CD4-positive, alpha-beta memory T cell (primary cell): ENCODE measurements around the gene LRPAP1. TPM values are rescaled to one million over a fixed set of nuclear protein-coding genes. Genes with fewer than 3 reads are reported as not detected.
A peak's percentile ranks its signal among the peaks of the same experiment; 100 is the strongest.

Source experiments
- CTCF ChIA-PET: fragments of 350-600 bp; sonication (Branson Sonifier 250); formaldehyde crosslinking; loops from one replicate; lab custom pipeline; 2021; ENCODE audit warnings: inconsistent platforms; ENCODE audit not compliant: partially characterized antibody; lab: Charles Lee
- POLR2A ChIA-PET: fragments of 350-600 bp; sonication (Branson Sonifier 250); formaldehyde crosslinking; loops from one replicate; lab custom pipeline; 2021; ENCODE audit not compliant: partially characterized antibody; lab: Charles Lee
- DNase-seq, 5 donors: peaks; one replicate each; pipeline versions ENCODE4 v3.0.0 to v3.0.0-alpha.2; 2020 to 2022; ENCODE audit warnings: mixed read lengths in 1 of 5
- H3K27ac ChIP-seq: one replicate; pipeline ENCODE4 v1.7.0; 2013; ENCODE audit warnings: low read depth, low read length
- H3K27me3 ChIP-seq: 2 replicates; pipeline ENCODE4 v1.7.0; 2013; ENCODE audit warnings: mild to moderate bottlenecking, low read length, moderate library complexity; ENCODE audit not compliant: insufficient read depth
- H3K36me3 ChIP-seq: 2 replicates; pipeline ENCODE4 v1.7.0; 2013; ENCODE audit warnings: mild to moderate bottlenecking, low read length, moderate library complexity; ENCODE audit not compliant: insufficient read depth
- H3K4me1 ChIP-seq: 2 replicates; pipeline ENCODE4 v1.7.0; 2013; ENCODE audit warnings: mild to moderate bottlenecking, low read length, moderate library complexity; ENCODE audit not compliant: insufficient read depth
- H3K4me3 ChIP-seq, 2 donors: one replicate each; pipeline ENCODE4 v1.7.0; 2013; ENCODE audit warnings: low read length in 2 of 2, mild to moderate bottlenecking in 1 of 2
- H3K9me3 ChIP-seq, 2 donors: one replicate each; pipeline ENCODE4 v1.7.0; 2013; ENCODE audit warnings: low read length in 2 of 2, control low read depth in 1 of 2; ENCODE audit not compliant: control insufficient read depth in 1 of 2
- H3K27ac Mint-ChIP-seq, 7 donors: one replicate each; pipeline ENCODE4 v1.8.0; 2020 to 2021; ENCODE audit warnings: mixed read lengths in 7 of 7, mild to moderate bottlenecking in 6 of 7, inconsistent platforms in 3 of 7, moderate library complexity in 3 of 7
- H3K27me3 Mint-ChIP-seq, 2 donors: one replicate each; pipeline ENCODE4 v1.8.0; 2020 to 2021; ENCODE audit warnings: mixed read lengths in 2 of 2
- H3K36me3 Mint-ChIP-seq, 2 donors: one replicate each; pipeline ENCODE4 v1.8.0; 2020 to 2021; ENCODE audit warnings: mixed read lengths in 2 of 2, inconsistent platforms in 1 of 2, mild to moderate bottlenecking in 1 of 2
- H3K4me1 Mint-ChIP-seq, 4 donors: one replicate each; pipeline ENCODE4 v1.8.0; 2020 to 2021; ENCODE audit warnings: mixed read lengths in 4 of 4, mild to moderate bottlenecking in 1 of 4
- H3K4me3 Mint-ChIP-seq, 8 donors: one replicate each; pipeline ENCODE4 v1.8.0; 2020 to 2021; ENCODE audit warnings: mixed read lengths in 8 of 8, mild to moderate bottlenecking in 7 of 8, moderate library complexity in 6 of 8, inconsistent platforms in 3 of 8
- H3K9me3 Mint-ChIP-seq, 8 donors: one replicate each; pipeline ENCODE4 v1.8.0; 2020 to 2021; ENCODE audit warnings: mixed read lengths in 8 of 8, mild to moderate bottlenecking in 5 of 8, inconsistent platforms in 3 of 8, moderate library complexity in 1 of 8
- intact Hi-C: fragments of 100-400 bp; cut with micrococcal nuclease; formaldehyde crosslinking; loops from one replicate; pipeline ENCODE4 v1.15.1; 2023
- polyA plus RNA-seq, 2 donors: library from polyadenylated mRNA; unstranded; fragments of 300-500 nt; fragmentation: Illumina TruSeq; gene quantifications; one replicate each; pipeline ENCODE4 v1.2.3, GENCODE V29; 2021
- total RNA-seq, 2 experiments: library from RNA; stranded (reverse); gene quantifications; one replicate each; pipeline ENCODE4 v1.2.3, GENCODE V29; 2021

The LRPAP1 gene
- total and polyA plus RNA-seq, 4 experiments from 2014 or later, result 84.7 to 122 (median 91.1) TPM

DNA sequence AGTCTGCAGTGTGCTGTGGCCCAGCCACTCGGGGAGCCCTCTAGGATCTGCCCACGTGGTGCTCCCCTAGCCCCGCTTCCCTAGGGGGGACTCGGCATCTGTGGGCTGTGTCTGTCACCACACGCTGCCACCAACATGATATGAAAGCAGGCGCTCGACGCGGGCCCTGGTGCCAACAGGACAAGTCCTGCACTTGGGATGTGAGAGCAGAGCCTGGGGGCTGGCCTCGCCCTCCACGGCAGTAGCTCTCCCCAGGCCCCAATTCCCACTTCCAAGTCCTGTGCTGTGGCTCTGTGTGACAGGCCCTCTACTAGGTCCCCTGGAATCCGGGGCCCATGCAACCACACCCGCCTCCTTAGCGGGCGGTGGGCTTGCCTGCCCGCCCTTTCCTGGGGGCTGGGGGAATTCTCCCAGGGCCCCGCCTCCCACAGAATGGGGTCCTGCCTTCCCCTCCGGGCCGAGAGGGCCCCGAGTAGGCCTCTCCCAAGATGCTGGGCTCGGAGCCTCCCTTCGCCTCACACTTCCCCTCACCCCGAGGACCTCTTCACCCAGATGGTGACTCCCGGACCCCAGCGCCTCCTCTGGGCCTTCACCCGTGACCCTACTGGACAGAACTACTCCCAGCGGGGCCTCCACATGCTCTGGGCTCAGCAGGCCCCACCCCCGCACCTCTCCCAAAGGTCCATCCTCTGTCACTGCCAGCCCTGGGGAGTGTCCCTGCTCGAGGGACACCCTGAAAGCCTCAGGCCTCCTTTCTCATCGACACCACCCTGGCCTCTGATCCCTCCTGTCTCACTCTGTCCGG, 11.2 kb downstream of the LRPAP1 start:
- intact Hi-C loops, result no loop called here
- no peak overlapping the region for H3K4me3 Mint-ChIP-seq

DNA sequence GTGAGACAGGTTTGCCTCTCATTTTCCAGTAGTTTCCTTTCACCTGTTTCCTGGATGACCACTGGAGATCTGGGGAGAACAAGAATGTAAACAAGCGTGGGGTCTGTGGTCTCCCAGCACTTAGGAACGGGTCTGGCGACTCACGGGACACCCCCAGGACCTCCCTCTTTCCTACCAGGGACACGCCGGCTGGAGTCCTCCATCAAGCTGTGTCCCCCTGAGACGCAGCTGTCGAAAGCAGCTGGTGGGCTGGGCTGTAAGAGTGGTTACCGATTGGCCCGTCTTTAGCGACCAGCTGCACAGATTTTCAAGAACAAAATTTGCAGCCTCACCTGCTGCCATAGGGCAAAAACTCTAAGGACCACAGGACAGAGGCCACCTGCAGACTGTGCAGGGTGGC, 11.9 kb downstream of the LRPAP1 start:
- H3K4me3 ChIP-seq, result no peak overlapping the region
- no peaks in the 10 kb centered on the region for H3K9me3 ChIP-seq
- Mint-ChIP-seq H3K4me3 (no peak overlapping the region), H3K27ac (peak overlapping the region in 1 of 7 donors; percentile 12), H3K9me3 (peaks cover 0 to 3% (median 0%) of the 10 kb centered on the region in 8 donors), H3K27me3 (no peaks in the 10 kb centered on the region), H3K4me1 (peaks cover 0 to 1% (median 0%) of the 10 kb centered on the region in 4 donors), H3K36me3 (peaks cover 33 to 67% of the 10 kb centered on the region in 2 donors)
- no peaks in the 10 kb centered on the region for H3K27me3 ChIP-seq
- peaks cover 74% of the 10 kb centered on the region for H3K36me3 ChIP-seq
- ChIA-PET CTCF (no interaction called here), POLR2A (no interaction called here)
- DNase-seq, result peak in 1 of 5 donors; percentile 16
- no peaks in the 10 kb centered on the region for H3K4me1 ChIP-seq
- intact Hi-C loops, result no loop called here
- no peak overlapping the region for H3K27ac ChIP-seq

More for the DNA sequence above, 11.2 kb downstream of the LRPAP1 start:
- ChIA-PET POLR2A (no interaction called here), CTCF (interaction anchor here (1.2 kb wide), 1 partner anchor 40 kb away, joined by 3 read pairs; no protein-coding TSS in a partner anchor)
- Histone ChIP-seq H3K27me3 (no peaks in the 10 kb centered on the region), H3K4me3 (no peak overlapping the region), H3K4me1 (no peaks in the 10 kb centered on the region), H3K9me3 (no peaks in the 10 kb centered on the region), H3K36me3 (peaks cover 69% of the 10 kb centered on the region), H3K27ac (no peak overlapping the region)
- DNase-seq, result peak in 1 of 5 donors; percentile 29
- H3K4me1 Mint-ChIP-seq, result peaks cover 0 to 3% (median 0%) of the 10 kb centered on the region in 4 donors
- no peak overlapping the region for H3K27ac Mint-ChIP-seq
- no peaks in the 10 kb centered on the region for H3K27me3 Mint-ChIP-seq
- peaks cover 0 to 3% (median 0%) of the 10 kb centered on the region in 8 donors for H3K9me3 Mint-ChIP-seq
- H3K36me3 Mint-ChIP-seq, result peaks cover 30 to 61% of the 10 kb centered on the region in 2 donors

DNA sequence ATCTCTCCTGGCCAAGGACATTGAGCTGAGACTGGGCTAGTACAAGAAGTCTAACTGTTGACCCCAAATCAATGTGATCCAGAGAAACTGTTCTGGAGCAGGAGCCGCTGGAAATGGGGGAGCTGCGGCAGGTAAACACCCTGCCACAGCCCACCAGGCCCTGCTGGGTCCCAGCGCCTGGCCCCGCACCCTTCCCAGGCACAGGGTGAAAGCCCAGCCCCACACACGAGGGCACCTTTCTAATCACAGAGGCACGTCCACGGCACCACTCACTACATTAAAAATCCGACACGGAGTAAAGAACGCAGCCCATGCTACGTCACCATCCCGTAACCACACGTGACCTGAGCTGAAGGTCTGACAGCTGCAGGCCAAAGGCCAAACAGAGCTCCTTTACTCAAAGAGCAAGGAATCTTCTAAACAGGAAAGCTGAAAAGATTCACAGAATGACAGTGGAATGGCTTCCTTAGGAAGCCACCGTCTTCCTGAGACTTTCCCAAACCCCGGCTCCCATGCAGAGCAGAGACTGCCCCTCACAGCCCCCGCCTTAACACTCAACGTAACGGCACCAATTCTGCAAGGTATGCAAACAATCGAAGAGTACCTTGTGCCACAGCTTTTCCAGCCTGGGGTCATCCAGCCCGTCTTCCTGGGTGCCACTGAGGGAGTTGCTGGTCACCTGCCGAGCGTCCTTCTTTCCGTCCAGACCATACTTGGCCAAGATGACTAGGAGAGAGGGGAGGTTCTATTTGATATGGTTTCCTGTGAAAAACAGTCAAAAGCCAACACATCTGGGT, 12.6 kb downstream of the LRPAP1 start:
- ChIA-PET CTCF (no interaction called here), POLR2A (no interaction called here)
- no peak overlapping the region for H3K4me3 Mint-ChIP-seq
- H3K27me3 Mint-ChIP-seq, result no peaks in the 10 kb centered on the region
- Histone ChIP-seq H3K9me3 (no peaks in the 10 kb centered on the region), H3K27ac (no peak overlapping the region), H3K36me3 (peaks cover 71% of the 10 kb centered on the region), H3K4me3 (no peak overlapping the region), H3K4me1 (no peaks in the 10 kb centered on the region), H3K27me3 (no peaks in the 10 kb centered on the region)
- intact Hi-C loops, result no loop called here
- peak overlapping the region in 1 of 7 donors; percentile 25 for H3K27ac Mint-ChIP-seq
- DNase-seq, result peak in 1 of 5 donors; percentile 18
- peaks cover 0 to under 1% (median 0%) of the 10 kb centered on the region in 8 donors for H3K9me3 Mint-ChIP-seq
- peaks cover 34 to 66% of the 10 kb centered on the region in 2 donors for H3K36me3 Mint-ChIP-seq
- no peaks in the 10 kb centered on the region for H3K4me1 Mint-ChIP-seq

DNA sequence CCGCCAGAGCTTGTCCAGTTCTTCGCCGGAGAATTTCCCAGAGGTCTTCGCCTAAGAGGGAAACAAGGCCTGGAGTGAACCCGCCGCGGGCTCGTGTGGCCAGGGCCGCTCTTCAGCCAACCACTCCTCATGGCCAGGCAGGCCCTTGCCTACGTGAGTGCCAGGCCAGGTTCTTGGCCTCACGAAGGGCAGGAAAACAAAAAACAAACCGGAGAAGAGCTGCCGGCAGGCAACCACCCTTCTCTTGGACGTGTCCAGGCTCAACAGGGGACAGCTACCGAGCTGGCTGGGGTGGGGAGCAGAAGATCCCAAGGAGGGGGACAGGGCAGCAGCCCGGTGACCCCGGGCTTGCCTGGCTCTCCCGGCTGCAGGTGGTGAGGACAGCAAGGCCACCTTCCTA, 13.3 kb downstream of the LRPAP1 start:
- H3K27ac Mint-ChIP-seq, result no peak overlapping the region
- no peaks in the 10 kb centered on the region for H3K27me3 ChIP-seq

GRCh38 chr4:3518511-3518880, 13.7 kb downstream of the LRPAP1 start:
- Mint-ChIP-seq H3K4me3 (no peak overlapping the region), H3K9me3 (no peaks in the 10 kb centered on the region), H3K36me3 (peaks cover 43 to 64% of the 10 kb centered on the region in 2 donors), H3K27ac (no peak overlapping the region), H3K27me3 (no peaks in the 10 kb centered on the region), H3K4me1 (no peaks in the 10 kb centered on the region)
- Histone ChIP-seq H3K9me3 (no peaks in the 10 kb centered on the region), H3K36me3 (peaks cover 65% of the 10 kb centered on the region), H3K27ac (no peak overlapping the region), H3K27me3 (no peaks in the 10 kb centered on the region), H3K4me1 (no peaks in the 10 kb centered on the region), H3K4me3 (no peak overlapping the region)
- ChIA-PET CTCF (no interaction called here), POLR2A (no interaction called here)
- intact Hi-C loops, result no loop called here
- peak in 1 of 5 donors; percentile 10 for DNase-seq

More for the DNA sequence above, 13.3 kb downstream of the LRPAP1 start:
- Mint-ChIP-seq H3K4me3 (no peak overlapping the region), H3K36me3 (peaks cover 39 to 62% of the 10 kb centered on the region in 2 donors), H3K9me3 (no peaks in the 10 kb centered on the region), H3K27me3 (no peaks in the 10 kb centered on the region), H3K4me1 (no peaks in the 10 kb centered on the region)
- no peaks in the 10 kb centered on the region for H3K9me3 ChIP-seq
- intact Hi-C loops, result no loop called here
- peaks cover 64% of the 10 kb centered on the region for H3K36me3 ChIP-seq
- no peaks in the 10 kb centered on the region for H3K4me1 ChIP-seq
- DNase-seq, result peak in 1 of 5 donors; percentile 16
- CTCF ChIA-PET, result no interaction called here
- no peak overlapping the region for H3K4me3 ChIP-seq
- H3K27ac ChIP-seq, result no peak overlapping the region
- POLR2A ChIA-PET, result no interaction called here

DNA sequence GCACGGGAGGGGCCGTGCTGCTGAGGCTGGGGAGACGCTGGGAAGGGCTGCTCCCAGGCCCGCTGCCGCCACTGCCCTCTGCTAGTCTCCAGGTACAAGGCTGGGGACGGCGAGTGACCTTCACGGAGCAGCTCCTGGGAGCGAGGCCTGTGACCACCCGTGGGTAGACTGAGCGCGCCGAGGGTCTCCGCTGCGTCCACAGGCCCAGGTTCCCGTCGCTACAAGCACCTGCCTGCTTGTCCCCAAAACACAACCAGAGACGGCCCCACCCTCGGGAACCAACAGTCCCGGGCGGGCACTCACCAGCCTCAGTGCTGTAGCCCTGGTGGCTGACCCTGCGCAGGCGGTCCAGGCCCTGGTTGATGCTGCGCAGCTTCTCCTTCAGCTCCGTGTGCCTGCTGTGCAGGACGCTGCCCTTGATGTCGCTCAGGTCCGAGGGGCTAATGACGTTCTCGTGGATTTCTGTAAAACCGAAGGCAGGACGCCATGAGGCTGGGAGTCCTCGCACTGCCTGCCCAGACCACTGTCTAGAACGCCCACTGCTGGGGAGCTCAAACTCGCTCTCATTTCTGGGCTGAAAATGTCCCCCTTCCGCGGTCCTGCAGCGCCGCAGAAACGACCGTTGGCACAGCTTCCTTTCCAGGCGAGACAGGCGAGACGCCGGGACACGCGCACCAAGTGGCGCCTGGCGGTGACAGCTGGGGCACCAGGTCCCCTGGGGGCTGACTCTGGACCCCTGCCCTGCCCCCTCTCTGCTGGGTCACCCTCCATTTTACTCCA, 14.3 kb downstream of the LRPAP1 start:
- H3K4me1 Mint-ChIP-seq, result no peaks in the 10 kb centered on the region
- H3K27me3 Mint-ChIP-seq, result no peaks in the 10 kb centered on the region
- Histone ChIP-seq H3K27me3 (no peaks in the 10 kb centered on the region), H3K27ac (no peak overlapping the region), H3K9me3 (no peaks in the 10 kb centered on the region), H3K4me3 (no peak overlapping the region), H3K36me3 (peaks cover 62% of the 10 kb centered on the region), H3K4me1 (no peaks in the 10 kb centered on the region)
- intact Hi-C loops, result no loop called here
- no peak overlapping the region for H3K27ac Mint-ChIP-seq
- CTCF ChIA-PET, result no interaction called here
- peaks cover 44 to 64% of the 10 kb centered on the region in 2 donors for H3K36me3 Mint-ChIP-seq
- H3K4me3 Mint-ChIP-seq, result no peak overlapping the region
- peak in 1 of 5 donors; percentile 35 for DNase-seq
- POLR2A ChIA-PET, result no interaction called here
- H3K9me3 Mint-ChIP-seq, result peaks cover 0 to 1% (median 0%) of the 10 kb centered on the region in 8 donors
